ENCODE results near the gene YWHAE.
"Not testable (repeated sequence)": the region's sequence is repeated elsewhere in the genome, so short reads cannot be mapped to it uniquely, and the experiment has no call there.

YWHAE gene

DNA sequence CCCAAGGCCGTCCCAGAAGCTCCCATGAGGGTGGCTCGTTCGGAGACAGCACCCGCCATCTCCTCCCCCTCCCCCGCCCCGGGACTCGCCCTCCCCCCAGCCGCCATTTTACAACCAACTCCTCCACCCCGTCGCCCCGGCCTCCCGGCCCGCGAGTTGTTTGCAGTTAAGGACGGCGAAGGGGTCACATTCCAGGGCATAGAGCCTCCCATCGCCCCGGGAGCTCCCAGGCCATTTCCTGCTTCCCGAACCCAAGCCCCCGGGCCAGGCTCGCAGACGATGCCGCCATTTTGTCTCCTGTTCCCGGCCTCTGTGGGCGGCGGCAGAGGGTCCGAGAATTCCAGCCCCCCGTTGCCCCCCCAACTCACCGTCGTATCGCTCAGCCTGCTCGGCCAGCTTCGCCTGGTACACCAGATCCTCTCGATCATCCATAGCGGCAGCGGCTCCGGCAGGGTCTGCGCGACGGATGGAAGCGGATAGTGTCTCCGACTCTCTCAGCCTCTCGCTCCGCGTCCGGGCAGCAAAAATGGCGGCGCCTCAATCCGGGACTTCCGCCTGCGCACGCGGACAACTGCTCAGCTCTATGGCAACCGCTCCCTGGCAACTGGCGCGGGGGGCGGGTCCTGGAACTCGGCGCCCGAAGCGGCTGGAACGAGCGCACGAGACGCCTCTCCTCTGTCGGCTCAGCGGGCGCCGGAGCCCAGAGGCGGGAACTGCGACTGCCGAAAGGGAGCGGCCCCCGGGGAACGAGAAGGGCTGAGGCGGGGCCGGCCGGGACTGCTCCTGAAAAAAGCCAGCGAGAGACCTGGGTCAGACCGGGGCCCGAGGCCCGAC is at the start of gene YWHAE:
TSS of gene YWHAE (minus strand) at position 544 of the 834 bp plus-strand sequence. CDS start at position 432, 112 bp downstream.
- DNase-seq = peak; percentile 66

DNA sequence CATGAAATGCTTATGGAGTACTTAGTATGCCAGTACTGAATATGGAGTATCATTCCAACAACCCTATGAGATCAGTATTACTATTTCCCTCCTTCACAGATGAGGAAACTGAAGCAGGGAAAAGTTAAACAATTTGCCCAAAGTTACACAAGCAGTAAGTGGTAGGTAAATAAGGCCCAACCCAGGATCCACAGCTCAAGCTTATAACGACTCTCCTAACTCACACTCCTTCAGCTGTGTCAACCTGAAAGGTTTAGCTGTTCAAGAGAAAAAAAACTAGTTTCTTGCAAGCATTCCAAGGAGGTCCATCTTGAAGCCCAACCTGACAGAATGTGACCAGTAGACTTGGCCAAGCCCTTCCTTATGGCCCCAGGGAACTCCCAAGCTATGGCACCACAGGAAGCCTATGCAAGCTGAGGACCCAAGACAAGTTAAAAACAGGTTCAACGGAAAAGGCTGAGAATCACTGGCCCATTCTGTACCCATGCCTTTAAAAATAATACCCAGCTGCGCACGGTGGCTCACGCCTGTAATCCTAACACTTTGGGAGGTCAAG is 49.5 kb upstream of the YWHAE start:
- no peak for DNase-seq

DNA sequence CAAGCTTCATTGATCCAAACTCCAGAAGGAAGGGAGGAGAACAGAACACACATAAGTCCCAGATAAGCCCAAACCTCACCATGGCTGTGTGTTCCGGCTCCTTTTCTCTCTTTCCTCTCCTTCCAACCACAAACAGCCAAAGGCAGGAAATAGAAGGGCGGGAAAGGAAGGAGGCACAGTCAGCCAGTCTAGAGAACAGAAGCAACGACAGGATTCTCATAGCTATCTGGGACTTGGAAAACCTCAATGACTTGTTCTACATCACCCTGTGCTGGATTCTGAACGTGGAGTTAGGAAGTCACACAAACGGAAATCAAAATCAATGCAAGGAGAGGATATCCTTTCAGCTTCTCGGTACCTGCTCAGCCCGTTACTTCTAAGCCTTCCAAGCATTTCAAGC is 47.0 kb upstream of the YWHAE start:
- DNase-seq = no peak

DNA sequence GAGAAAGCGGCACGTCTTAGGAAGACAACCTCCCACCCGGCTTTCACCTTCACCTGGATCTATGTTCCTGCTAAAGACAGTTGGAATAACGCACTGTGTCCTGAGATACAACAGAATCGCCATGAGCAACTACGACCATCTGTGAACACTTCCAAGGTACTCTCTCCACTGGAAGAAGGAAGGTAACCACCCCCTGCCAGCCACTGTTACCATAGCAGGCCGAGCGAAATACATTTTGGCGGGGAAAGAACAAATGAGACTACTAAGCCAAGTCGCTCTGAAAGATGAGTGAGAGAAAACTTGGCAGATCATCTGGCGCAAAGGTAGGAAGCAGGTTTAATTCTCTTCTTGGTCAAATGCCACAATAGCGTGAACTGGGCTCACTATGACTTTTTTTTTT is 46.2 kb upstream of the YWHAE start:
- no peak for DNase-seq

DNA sequence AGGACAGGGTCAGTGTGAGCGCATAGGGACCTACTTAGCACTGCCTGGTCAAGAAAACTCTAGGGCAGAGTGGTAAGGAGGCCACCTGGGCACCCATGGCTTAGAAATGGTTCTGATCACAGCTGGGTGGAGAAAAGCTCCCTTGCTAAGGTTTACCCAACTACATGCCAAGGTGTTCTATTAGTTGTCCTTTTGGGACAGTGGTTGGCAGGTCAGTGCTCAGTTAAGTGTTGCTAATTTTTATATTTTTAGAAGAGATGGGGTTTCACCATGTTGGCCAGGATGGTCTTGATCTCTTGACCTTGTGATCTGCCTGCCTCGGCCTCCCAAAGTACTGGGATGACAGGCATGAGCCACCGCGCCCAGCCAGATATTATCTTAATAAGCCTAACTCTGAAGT is 45.7 kb upstream of the YWHAE start:
- not testable (repeated sequence) for DNase-seq

DNA sequence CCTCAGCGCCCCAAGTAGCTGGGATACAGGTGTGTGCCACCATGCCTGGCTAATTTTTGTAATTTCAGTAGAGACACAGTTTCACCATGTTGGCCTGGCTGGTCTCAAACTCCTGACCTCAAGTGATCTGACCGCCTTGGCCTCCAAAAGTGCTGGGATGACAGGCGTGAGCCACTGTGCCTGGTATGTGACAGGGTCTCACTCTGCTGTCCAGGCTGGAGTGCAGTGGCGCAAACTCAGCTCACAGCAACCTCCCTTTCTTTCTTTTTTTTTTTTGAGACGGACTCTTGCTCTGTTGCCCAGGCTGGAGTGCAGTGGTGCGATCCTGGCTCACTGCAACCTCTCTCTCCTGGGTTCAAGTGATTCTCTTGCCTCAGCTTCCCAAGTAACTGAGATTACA is 42.7 kb upstream of the YWHAE start:
- not testable (repeated sequence) for DNase-seq

DNA sequence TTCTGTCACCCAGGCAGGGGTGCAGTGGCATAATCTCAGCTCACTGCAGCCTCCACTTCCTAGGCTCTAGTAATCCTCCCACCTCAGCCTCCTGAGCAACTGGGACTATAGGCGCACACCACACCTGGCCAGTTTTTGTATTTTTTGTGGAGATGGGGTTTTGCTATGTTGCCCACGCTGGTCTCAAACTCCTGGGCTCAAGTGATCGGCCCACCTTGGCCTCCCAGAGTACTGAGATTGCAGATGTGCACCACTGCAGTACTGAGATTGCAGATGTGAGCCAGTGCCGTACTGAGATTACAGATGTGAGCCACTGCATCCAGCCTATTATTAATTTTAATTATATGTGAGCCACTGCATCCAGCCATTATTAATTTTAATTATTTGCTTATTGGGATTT is 42.2 kb upstream of the YWHAE start:
- DNase-seq = no peak

DNA sequence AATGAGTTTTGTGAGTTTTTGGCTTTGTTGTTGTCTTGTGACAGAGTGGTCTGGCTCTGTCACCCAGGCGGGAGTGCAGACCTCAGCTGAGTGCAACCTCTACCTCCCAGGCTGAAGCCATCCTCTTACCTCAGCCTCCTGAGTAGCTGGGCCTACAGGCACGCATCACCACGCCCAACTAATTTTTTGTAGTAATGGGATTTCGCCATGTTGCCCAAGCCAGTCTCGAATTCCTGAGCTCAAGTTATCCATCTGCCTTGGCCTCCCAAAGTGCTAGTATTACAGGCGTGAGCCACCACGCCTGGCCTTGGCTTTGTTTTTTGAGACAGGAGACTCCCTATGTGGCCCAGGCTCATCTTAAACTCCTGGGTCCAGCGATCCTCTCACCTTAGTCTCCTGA is 40.9 kb upstream of the YWHAE start:
- DNase-seq = no peak

DNA sequence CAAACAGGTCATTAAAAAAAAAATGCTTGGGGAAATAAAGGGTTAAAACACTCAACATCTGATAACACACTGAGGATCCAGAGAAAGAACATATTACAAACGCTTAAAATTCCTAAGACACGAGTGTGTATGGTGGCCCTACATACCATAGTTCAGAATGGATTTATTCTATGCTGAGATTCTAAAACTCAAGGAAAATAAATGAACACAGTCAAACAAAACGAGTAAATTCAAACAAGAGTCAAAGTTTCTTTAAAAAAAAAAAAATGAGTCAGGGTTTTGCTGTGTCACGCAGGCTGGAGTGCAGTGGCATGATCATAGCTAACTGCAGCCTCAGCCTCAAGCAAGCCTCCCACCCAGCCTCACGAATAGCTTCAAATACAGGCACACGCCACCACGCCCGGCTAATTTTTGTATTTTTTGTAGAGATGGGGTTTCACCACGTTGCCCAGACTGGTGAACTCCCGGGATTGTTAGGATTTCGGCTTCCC is 38.6 kb upstream of the YWHAE start:
- no peak for DNase-seq

DNA sequence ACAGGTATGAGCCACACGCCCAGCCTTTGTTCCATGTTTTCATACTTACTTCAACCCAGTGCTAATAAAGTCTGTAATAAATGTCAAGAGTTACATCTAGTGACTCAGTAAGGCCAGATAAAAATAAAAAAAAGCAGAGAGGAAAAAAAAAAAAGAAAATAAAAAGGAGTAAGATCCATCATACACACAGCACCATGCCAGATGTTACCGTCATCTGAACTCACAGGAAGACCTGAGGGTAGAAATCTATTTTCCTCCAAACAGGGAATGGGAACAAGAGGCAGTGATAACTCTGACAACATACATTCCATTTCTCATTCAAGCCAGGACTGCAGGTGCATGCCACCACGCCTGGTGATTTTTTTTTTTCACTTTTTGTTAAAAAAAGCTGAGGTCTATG is 35.3 kb upstream of the YWHAE start:
- DNase-seq = no peak

DNA sequence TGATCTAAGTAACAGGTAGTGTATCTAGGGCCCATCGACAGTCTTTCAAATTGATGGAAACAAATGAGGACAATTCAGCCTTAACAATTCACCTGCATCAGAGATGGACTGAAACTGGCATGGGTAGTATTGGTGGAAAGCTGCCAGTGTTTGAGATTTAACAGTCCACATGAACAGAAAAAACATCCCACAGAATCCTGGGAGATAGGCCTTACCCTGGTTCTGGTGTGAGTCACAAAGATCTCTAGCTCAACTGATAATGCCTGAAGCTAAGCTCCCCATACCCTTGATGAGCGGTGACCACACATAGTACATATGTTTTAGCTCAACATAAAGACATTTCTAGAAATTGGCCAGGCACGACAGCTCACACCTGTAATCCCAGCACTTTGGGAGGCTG is 34.1 kb upstream of the YWHAE start:
- no peak for DNase-seq

DNA sequence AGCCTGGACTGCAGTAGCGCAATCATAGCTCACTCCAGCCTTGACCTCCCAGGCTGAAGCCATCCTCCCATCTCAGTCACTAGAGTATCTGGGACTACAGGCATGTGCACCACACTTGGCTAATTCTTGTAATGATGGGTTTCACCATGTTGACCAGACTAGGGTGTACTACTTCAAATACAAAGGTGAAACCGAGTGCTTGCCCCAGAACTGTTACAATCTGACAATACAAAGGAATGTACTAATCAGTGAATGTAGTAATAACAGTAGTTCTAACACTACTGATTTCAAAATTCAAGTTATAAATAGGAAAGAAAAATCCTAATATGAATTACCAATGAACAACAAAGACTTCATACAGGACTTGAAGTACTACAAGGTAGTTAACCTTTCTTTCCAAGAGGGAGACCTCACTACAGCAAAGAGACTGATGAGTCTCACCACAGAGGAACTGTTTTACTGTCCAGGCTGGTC is 31.6 kb upstream of the YWHAE start:
- no peak for DNase-seq

DNA sequence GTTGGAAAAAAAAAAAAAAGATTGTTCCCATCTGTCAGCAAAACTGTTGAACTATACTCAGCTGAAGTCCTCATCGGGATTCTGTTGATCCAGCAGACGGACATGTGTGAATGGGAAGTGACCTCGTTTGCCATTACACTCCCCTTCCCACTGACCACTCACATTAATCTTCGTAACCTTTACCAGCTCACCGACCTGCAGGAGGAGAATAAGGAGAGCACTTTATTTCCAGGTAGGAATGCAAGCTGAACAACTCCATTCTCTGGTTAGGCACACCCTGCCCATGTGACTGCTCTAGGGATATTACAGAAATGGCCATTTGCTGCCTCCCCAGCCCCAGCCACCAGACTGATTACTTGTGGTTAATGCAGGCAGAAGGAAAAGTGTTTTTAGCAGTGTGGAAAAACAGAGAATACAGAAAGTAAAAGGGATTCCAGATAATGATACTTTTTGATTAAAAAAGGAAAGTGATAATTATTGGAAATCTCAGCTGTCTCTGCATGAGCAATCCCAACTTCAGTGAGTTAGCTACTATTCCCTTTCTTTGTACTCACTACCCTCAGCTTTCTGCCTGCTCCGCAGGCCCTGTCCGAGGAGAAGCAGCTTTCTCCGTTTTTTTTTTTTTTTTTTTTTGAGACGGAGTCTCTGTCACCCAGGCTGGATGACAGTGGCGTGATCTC is 23.6 kb upstream of the YWHAE start:
- DNase-seq = no peak

DNA sequence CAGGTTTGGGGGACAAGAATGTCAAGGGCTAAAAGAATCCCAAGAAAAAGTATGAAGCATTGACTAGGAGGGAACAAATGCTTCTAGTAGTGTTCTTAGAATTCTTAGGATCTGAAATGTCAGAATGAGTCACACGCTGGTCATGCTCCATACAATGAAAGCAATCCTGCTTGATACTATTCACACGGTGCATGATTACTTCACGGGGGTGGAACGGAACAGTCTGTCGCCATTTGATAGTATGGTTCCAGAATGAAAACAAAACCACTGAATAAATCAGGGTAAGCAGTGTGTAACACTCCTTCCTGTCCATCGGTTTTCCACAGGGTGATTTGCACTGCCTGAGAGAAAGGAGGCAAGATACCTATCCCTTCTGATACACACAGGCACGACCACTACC is 22.9 kb upstream of the YWHAE start:
- no peak for DNase-seq

DNA sequence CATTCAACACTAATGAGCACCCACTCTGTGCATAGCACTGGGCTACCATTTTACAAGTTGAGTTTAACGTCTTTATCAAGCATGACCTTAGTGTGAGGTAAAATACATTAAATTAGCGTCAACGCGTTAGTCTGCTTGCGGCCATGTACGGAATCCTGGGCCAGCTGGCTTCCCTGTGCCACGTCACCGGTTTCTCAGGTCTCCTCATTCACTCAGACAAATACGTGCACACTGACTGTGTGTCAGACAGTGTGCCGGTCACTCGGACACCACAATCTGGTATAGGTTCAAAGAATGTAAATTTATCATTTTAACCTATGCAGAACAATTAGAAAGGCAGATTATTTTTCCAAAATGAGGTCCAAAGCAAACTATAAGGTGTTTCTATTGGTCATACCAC is 21.4 kb upstream of the YWHAE start:
- no peak for DNase-seq

DNA sequence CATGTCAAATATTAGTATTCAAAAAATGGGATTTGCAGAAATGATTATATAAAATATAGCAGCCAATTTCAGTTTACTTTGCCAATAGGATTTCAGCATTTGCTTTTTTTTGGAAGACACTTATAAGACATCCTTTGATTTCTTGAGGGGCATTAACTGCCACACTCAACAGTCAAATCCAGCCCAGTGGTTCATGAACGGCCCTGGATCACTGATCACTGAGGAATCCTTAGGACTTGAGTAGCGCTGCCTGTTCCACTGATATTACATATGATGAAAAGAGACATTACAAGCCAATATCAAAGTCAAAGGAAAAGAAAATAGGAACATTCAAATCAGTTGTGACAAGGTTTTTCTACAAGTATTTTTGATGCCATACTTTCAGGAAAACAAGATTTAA is 21.0 kb upstream of the YWHAE start:
- DNase-seq = no peak

DNA sequence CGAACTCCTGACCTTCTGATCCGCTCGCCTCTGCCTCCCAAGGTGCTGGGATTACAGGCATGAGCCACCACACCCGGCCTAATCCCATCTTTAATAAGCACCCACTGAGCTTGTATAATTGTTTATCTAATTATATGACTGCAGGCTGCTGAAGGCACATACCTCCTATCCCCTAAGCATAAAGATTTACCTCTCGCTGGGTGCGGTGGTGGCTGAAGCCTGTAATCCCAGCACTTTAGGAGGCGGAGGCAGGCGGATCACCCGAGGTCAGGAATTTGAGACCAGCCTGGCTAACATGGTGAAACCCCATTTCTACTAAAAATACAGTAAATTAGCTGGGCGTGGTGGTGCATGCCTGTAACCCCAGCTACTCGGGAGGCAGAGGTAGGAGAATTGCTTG is 20.1 kb upstream of the YWHAE start:
- DNase-seq = no peak

DNA sequence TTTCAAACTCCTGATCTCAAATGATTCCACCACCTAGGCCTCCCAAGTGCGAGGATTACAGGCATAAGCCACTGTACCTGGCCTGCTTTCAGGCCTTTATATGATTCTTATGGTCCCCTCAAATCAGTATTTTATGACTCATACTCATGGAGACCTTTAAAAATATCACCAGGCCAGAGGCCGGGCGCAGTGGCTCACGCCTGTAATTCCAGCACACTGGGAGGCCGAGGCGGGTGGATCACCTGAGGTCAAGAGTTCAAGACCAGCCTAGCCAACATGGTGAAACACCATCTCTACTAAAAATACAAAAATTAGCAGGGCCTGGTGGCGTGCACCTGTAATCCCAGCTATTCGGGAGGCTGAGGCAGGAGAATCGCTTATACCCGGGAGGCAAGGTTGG is 18.5 kb upstream of the YWHAE start:
- DNase-seq = not testable (repeated sequence)

DNA sequence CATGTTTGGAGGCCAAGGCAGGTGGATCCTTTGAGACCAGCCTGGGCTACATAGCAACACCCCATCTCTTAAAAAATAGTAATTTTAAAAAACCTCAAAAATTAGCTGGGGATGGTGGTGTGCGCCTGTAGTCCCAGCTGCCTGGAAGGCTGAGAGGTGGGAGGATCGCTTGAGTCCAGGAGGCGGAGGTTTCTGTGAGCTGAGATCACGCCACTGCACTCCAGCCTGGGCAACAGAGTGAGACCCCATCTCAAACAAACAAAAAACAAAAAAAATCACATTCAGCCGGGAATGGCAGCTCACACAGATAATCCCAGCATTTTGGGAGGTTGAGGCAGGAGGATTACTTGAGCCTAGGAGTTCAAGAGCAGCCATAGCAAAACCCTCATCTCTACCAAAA is 16.4 kb upstream of the YWHAE start:
- DNase-seq = no peak

DNA sequence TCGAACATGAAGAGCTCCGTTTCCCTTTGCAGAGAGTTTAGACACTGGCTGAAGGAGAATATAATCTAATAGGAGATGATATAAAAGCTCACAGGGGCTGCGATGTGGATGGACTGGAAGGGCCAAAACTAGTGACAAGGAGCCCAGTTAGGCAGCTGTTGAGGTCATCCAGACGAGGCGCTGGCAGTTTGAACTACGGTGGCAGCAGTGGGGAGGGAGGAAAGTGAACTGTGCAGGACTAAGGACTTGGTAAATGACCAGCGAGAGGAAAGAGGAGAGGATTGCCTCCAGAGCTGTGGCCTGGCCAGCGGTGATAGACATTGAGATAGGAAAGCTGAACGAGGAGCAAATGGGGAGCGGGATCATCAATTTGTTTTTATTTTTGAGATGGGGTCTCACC is 14.6 kb upstream of the YWHAE start:
- no peak for DNase-seq

DNA sequence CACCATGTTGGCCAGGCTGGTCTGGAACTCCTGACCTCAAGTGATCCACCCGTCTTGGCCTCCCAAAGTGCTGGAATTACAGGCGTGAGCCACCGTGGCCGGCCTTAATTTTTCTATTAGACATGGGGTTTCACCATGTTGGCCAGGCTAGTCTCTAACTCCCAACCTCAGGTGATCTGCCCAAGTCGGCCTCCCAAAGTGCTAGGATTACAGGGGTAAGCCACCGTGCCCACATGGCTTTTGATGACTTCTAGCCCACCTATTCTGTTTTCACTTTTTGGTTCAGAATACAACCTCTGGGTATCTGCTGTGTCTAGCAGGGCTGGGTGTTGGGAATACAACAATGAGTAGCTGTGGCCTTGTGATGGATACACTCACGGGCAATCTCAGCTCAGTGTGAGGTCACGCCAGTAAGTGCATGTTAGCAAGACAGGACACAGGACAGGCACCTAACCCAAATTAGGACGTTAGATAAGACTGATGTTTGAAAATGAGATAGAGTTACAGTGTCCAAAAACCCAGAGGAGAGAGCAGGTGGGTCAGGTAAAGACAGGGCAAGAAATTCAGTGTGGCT is 14.1 kb upstream of the YWHAE start:
- no peak for DNase-seq

DNA sequence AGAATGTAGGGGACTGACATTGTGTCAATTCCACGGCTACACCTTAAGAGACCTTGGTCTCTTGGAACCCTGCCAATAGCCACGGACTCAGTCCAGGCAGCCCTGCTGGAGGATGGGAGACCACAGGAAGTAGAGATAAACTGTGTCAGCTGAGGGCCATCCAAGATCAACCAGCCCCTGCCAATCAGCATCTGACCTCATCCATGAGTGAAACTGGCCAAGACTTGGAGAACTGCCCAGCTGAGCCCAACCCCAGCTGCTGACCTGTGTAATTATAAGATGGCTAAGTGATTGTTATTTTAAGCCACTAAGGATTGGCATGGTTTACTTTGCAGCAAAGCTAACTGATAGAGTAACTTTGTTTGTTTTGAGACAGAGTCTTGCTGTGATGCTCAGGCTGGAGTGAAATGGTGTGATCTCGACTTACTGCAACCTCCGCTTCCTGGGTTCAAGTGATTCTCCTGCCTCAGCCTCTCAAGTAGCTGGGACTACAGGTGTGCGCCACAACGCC is 13.3 kb upstream of the YWHAE start:
- DNase-seq = no peak

Measured in GF-D8 (cell line).